ENCODE data around the gene DDX55.
"Not testable (repeated sequence)": the region's sequence is repeated elsewhere in the genome, so short reads cannot be mapped to it uniquely, and the experiment has no call there.

Gene DDX55

GRCh38 chr12:123601602-123602489, at the start of gene DDX55:
TSS of gene DDX55 (plus strand) at chr12:123602099. CDS start at chr12:123602149, 50 bp downstream.
- peak; percentile 67 to 78 for DNase-seq (ENCODE audit: low read depth in 1 of 2, low spot score in 1 of 2)

- DNase-seq (ENCODE audit: low read depth in 1 of 2, low spot score in 1 of 2), result not testable (repeated sequence)
Measured at GRCh38 chr12:123554136-123554535, 47.8 kb upstream of the DDX55 start.

GRCh38 chr12:123554843-123555242, 47.1 kb upstream of the DDX55 start:
- not testable (repeated sequence) for DNase-seq (ENCODE audit: low read depth in 1 of 2, low spot score in 1 of 2)

GRCh38 chr12:123558487-123558886, 43.4 kb upstream of the DDX55 start:
- not testable (repeated sequence) for DNase-seq (ENCODE audit: low read depth in 1 of 2, low spot score in 1 of 2)

GRCh38 chr12:123559468-123559867, 42.4 kb upstream of the DDX55 start:
- no peak for DNase-seq (ENCODE audit: low read depth in 1 of 2, low spot score in 1 of 2)

GRCh38 chr12:123571343-123571813, 30.5 kb upstream of the DDX55 start:
- no peak for DNase-seq (ENCODE audit: low read depth in 1 of 2, low spot score in 1 of 2)

- no peak for DNase-seq (ENCODE audit: low read depth in 1 of 2, low spot score in 1 of 2)
Measured at GRCh38 chr12:123572391-123572790, 29.5 kb upstream of the DDX55 start.

- DNase-seq (ENCODE audit: low read depth in 1 of 2, low spot score in 1 of 2), result no peak
Measured at GRCh38 chr12:123573870-123574269, 28.0 kb upstream of the DDX55 start.

- no peak for DNase-seq (ENCODE audit: low read depth in 1 of 2, low spot score in 1 of 2)
Measured at GRCh38 chr12:123576611-123577010, 25.3 kb upstream of the DDX55 start.

- no peak for DNase-seq (ENCODE audit: low read depth in 1 of 2, low spot score in 1 of 2)
Measured at GRCh38 chr12:123578243-123578642, 23.7 kb upstream of the DDX55 start.

- DNase-seq (ENCODE audit: low read depth in 1 of 2, low spot score in 1 of 2), result not testable (repeated sequence)
Measured at GRCh38 chr12:123578829-123579228, 23.1 kb upstream of the DDX55 start.

- DNase-seq (ENCODE audit: low read depth in 1 of 2, low spot score in 1 of 2), result no peak
Measured at GRCh38 chr12:123580772-123581171, 21.1 kb upstream of the DDX55 start.

- no peak for DNase-seq (ENCODE audit: low read depth in 1 of 2, low spot score in 1 of 2)
Measured at GRCh38 chr12:123591702-123592481, 10.0 kb upstream of the DDX55 start.

GRCh38 chr12:123595729-123596128, 6.2 kb upstream of the DDX55 start:
- DNase-seq (ENCODE audit: low read depth in 1 of 2, low spot score in 1 of 2), result no peak

- no peak for DNase-seq (ENCODE audit: low read depth in 1 of 2, low spot score in 1 of 2)
Measured at GRCh38 chr12:123597100-123597499, 4.8 kb upstream of the DDX55 start.

GRCh38 chr12:123598522-123598921, 3.4 kb upstream of the DDX55 start:
- no peak for DNase-seq (ENCODE audit: low read depth in 1 of 2, low spot score in 1 of 2)

GRCh38 chr12:123599310-123599709, 2.6 kb upstream of the DDX55 start:
- no peak for DNase-seq (ENCODE audit: low read depth in 1 of 2, low spot score in 1 of 2)

- DNase-seq (ENCODE audit: low read depth in 1 of 2, low spot score in 1 of 2), result no peak
Measured at GRCh38 chr12:123599721-123600120, 2.2 kb upstream of the DDX55 start.

- DNase-seq (ENCODE audit: low read depth in 1 of 2, low spot score in 1 of 2), result no peak
Measured at GRCh38 chr12:123602651-123603195, 824 bp downstream of the DDX55 start.

GRCh38 chr12:123603495-123603894, 1.6 kb downstream of the DDX55 start:
- DNase-seq (ENCODE audit: low read depth in 1 of 2, low spot score in 1 of 2), result not testable (repeated sequence)

GRCh38 chr12:123607756-123608155, 5.9 kb downstream of the DDX55 start:
- DNase-seq (ENCODE audit: low read depth in 1 of 2, low spot score in 1 of 2), result no peak

- no peak for DNase-seq (ENCODE audit: low read depth in 1 of 2, low spot score in 1 of 2)
Measured at GRCh38 chr12:123608182-123608581, 6.3 kb downstream of the DDX55 start.
